Body of pancreas (tissue), 4 donors: ENCODE data around the gene RCCD1.

Source experiments
- CTCF ChIP-seq, 7 experiments: fragments of 450-650 bp in 4 of 7; fragments of 200-600 bp in 3 of 7; sonication (generic) in 3 of 7; IDR thresholded peaks; one replicate each; pipeline ENCODE4 v1.5.1; 2016 to 2019; ENCODE audit warnings: antibody characterized with exemption in 7 of 7
- POLR2A ChIP-seq, 3 donors: fragments of 450-650 bp; IDR thresholded peaks; one replicate each; pipeline ENCODE4 v1.6.1; 2016; ENCODE audit warnings: antibody characterized with exemption in 3 of 3, mild to moderate bottlenecking in 2 of 3

- TF ChIP-seq POLR2A (IDR thresholded peaks at IDR 0.05) (no peak), CTCF (IDR thresholded peaks at IDR 0.05) (no peak)
These were observed 38.2 kb upstream of the RCCD1 start for GRCh38 chr15:90916461-90916860.
